ENCODE data around the gene ASMT. TPM values are rescaled to one million over a fixed set of nuclear protein-coding genes. Genes with fewer than 3 reads are reported as not detected.

The ASMT gene
- total RNA-seq, 1 experiment from 2014 or later: not detected

- TF ChIP-seq EZH2 (IDR thresholded peaks at IDR 0.05) (no peak), CEBPB (IDR thresholded peaks at IDR 0.05; ENCODE audit: low read depth) (no peak), SRF (IDR thresholded peaks at IDR 0.05; ENCODE audit: low read depth) (no peak), POLR2A (IDR thresholded peaks at IDR 0.05; ENCODE audit: borderline replicate concordance, extremely low read depth, insufficient read depth, insufficient read length) (no peak), EZH2phosphoT487 (IDR thresholded peaks at IDR 0.05; ENCODE audit: borderline replicate concordance) (no peak), ZBTB33 (IDR thresholded peaks at IDR 0.05; ENCODE audit: extremely low read depth, insufficient replicate concordance, low read length) (no peak), ZFX (IDR thresholded peaks at IDR 0.05) (no peak), ZNF274 (IDR thresholded peaks at IDR 0.05; ENCODE audit: low read depth, low read length) (no peak), SP1 (IDR thresholded peaks at IDR 0.05; ENCODE audit: low read depth) (no peak), TCF7L2 (IDR thresholded peaks at IDR 0.05; ENCODE audit: borderline replicate concordance, extremely low read depth, insufficient read depth, insufficient read length) (no peak), SIN3A (IDR thresholded peaks at IDR 0.05; ENCODE audit: low read depth) (no peak), YY1 (IDR thresholded peaks at IDR 0.05; ENCODE audit: extremely low read depth, insufficient replicate concordance, low read depth, low read length) (no peak), CBX3 (IDR thresholded peaks at IDR 0.05; ENCODE audit: low read depth) (no peak), FOSL1 (IDR thresholded peaks at IDR 0.05; ENCODE audit: low read depth) (no peak), REST (IDR thresholded peaks at IDR 0.05; ENCODE audit: low read depth) (no peak), ELF1 (IDR thresholded peaks at IDR 0.05; ENCODE audit: borderline replicate concordance, low read depth) (no peak), MAX (IDR thresholded peaks at IDR 0.05) (no peak), EGR1 (IDR thresholded peaks at IDR 0.05; ENCODE audit: low read depth) (no peak), POLR2AphosphoS5 (IDR thresholded peaks at IDR 0.05; ENCODE audit: low read depth, low read length) (no peak)
- Histone ChIP-seq H3K4me2 (ENCODE audit: low read length) (no peak overlapping the region), H3K9ac (ENCODE audit: low read length) (no peak overlapping the region), H3K9me2 (ENCODE audit: insufficient read depth) (no peaks in the 10 kb centered on the region), H2AFZ (ENCODE audit: low read depth, low read length, poor library complexity, severe bottlenecking) (no peak overlapping the region), H3K4me1 (ENCODE audit: control insufficient read depth in 1 of 2, insufficient read depth in 2 of 2, low read length in 2 of 2) (no peaks in the 10 kb centered on the region), H3K4me3 (replicated peaks in 1 of 2; ENCODE audit: low read depth in 1 of 2, low read length in 2 of 2) (no peak overlapping the region), H3K27ac (ENCODE audit: low read depth, low read length) (no peak overlapping the region), H3K36me3 (ENCODE audit: control insufficient read depth in 1 of 2, insufficient read depth in 2 of 2, low read length in 2 of 2) (peaks cover 8 to 26% of the 10 kb centered on the region in 2 experiments; a peak in 2 of 4 replicates), H3K79me2 (ENCODE audit: insufficient read depth, low read length) (peaks cover 14% of the 10 kb centered on the region), H4K20me1 (ENCODE audit: insufficient read depth) (no peaks in the 10 kb centered on the region), H3K9me3 (ENCODE audit: control insufficient read depth in 1 of 2, insufficient read depth in 1 of 2, low read depth in 1 of 2, low read length in 2 of 2) (no peaks in the 10 kb centered on the region), H3K27me3 (ENCODE audit: insufficient read depth, low read length) (no peaks in the 10 kb centered on the region)
- no TSS peak for BruUV-seq (replicated peaks)
- no peak for ATAC-seq
- POLR2A ChIA-PET: no interaction called here
- intact Hi-C loops (cut with micrococcal nuclease): no loop called here
- DNase-seq (ENCODE audit: low read depth, low spot score): no peak
- CTCF ChIA-PET: no interaction called here
- RAD21 ChIA-PET (ENCODE audit: low non-redundant PET in 1 of 2, low total read pairs in 2 of 2, uncharacterized antibody in 2 of 2, unreplicated experiment in 2 of 2): no interaction called here
These were observed 12.6 kb upstream of the ASMT start for GRCh38 chrX:1602299-1602698.
